ENCODE measurements around the gene CES2. TPM values are rescaled to one million over a fixed set of nuclear protein-coding genes. Genes with fewer than 3 reads are reported as not detected.

The CES2 gene
- total and polyA plus RNA-seq, 9 of the 15 experiments (the other 6 are each of a cell fraction or from before 2014, with no cell fraction given) = 2.2 to 37.9 (median 24.4) TPM

DNA sequence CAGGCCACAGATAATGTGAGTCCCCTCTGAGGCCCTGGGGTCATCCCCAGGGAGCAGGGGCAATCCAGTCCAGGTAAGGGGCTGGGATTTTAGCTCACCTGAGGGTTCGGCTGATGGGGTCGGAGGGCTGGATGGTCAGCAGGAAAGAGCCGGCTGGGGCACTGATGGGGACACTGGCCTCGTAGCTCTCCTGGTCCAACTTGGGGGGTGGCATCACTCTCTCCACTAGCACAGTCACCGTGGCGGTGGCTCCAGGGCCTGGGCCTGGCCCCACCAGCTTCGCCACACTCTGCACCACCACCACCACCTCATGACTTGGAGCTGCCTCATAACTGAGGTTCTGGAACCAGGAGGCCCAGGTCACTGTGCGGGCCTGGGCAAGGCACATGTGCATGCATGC lies 23.5 kb upstream of the CES2 start:
- H3K9ac ChIP-seq (ENCODE audit: insufficient read depth in 1 of 2, low read depth in 2 of 2, low read length in 2 of 2) = peak overlapping the region in 1 of 2 experiments; percentile 47; a peak in 2 of 4 replicates
- FAIRE-seq (no peak), DNase-seq (ENCODE audit: extremely low read depth in 1 of 4, low spot score in 3 of 4) (no peak), ATAC-seq (no peak)
- H3K27ac ChIP-seq (ENCODE audit: extremely low read depth, low read depth, low read length) = no peak overlapping the region
- H3K4me1 ChIP-seq (replicated peaks in 1 of 2; ENCODE audit: control insufficient read depth in 2 of 2, insufficient read depth in 2 of 2, low read length in 2 of 2) = peaks cover 0 to 7% of the 10 kb centered on the region in 2 experiments; a peak in 2 of 5 replicates
- ChIA-PET POLR2A (interaction anchor here (1.7 kb wide), 1 partner anchor 10 kb away, joined by 5 read pairs; no protein-coding TSS in a partner anchor), CTCF (ENCODE audit: low intra/inter-chr PET ratio) (no interaction called here)
- H3K9me3 ChIP-seq (replicated peaks; ENCODE audit: control insufficient read depth, insufficient read depth, low read depth, low read length) = no peaks in the 10 kb centered on the region
- no peak overlapping the region for H3K4me2 ChIP-seq (ENCODE audit: insufficient read depth, low read length)
- H2AFZ ChIP-seq (ENCODE audit: low read depth, low read length) = no peak overlapping the region
- H3K4me3 ChIP-seq = no peak overlapping the region
- no peaks in the 10 kb centered on the region for H4K20me1 ChIP-seq (replicated peaks; ENCODE audit: control insufficient read depth, insufficient read depth, low read length)
- 11% methylated on average over 8 of the region's 8 CpGs for WGBS (ENCODE audit: insufficient coverage, low coverage, missing lambda C conversion rate)
- no TSS peak for BruUV-seq (replicated peaks)
- in situ Hi-C loops (cut with MboI) = no loop called here
- H3K36me3 ChIP-seq (ENCODE audit: control insufficient read depth, insufficient read depth, low read length) = no peaks in the 10 kb centered on the region
- peaks cover 14 to 37% of the 10 kb centered on the region in 2 experiments; a peak in 4 of 5 replicates for H3K27me3 ChIP-seq (ENCODE audit: control insufficient read depth in 2 of 2, insufficient read depth in 2 of 2, low read length in 2 of 2)
- H3K79me2 ChIP-seq (ENCODE audit: control insufficient read depth, insufficient read depth, low read length) = no peaks in the 10 kb centered on the region
- no peaks in the 10 kb centered on the region for H3K9me1 ChIP-seq (ENCODE audit: control insufficient read depth, insufficient read depth, low read length)
- intact Hi-C loops (cut with micrococcal nuclease) = no loop called here
- no peak for TF ChIP-seq PHF20 (IDR thresholded peaks at IDR 0.05; ENCODE audit: partially characterized antibody)
- TF ChIP-seq U2AF2 (optimal IDR thresholded peaks at IDR 0.05; ENCODE audit: low read depth, low read length) = no peak
- TF ChIP-seq CUX1 (CRISPR knock-in tag; IDR thresholded peaks at IDR 0.05) = no peak
- TF ChIP-seq NUFIP1 (IDR thresholded peaks at IDR 0.05; ENCODE audit: partially characterized antibody) = no peak
- TF ChIP-seq, protein P1, sequence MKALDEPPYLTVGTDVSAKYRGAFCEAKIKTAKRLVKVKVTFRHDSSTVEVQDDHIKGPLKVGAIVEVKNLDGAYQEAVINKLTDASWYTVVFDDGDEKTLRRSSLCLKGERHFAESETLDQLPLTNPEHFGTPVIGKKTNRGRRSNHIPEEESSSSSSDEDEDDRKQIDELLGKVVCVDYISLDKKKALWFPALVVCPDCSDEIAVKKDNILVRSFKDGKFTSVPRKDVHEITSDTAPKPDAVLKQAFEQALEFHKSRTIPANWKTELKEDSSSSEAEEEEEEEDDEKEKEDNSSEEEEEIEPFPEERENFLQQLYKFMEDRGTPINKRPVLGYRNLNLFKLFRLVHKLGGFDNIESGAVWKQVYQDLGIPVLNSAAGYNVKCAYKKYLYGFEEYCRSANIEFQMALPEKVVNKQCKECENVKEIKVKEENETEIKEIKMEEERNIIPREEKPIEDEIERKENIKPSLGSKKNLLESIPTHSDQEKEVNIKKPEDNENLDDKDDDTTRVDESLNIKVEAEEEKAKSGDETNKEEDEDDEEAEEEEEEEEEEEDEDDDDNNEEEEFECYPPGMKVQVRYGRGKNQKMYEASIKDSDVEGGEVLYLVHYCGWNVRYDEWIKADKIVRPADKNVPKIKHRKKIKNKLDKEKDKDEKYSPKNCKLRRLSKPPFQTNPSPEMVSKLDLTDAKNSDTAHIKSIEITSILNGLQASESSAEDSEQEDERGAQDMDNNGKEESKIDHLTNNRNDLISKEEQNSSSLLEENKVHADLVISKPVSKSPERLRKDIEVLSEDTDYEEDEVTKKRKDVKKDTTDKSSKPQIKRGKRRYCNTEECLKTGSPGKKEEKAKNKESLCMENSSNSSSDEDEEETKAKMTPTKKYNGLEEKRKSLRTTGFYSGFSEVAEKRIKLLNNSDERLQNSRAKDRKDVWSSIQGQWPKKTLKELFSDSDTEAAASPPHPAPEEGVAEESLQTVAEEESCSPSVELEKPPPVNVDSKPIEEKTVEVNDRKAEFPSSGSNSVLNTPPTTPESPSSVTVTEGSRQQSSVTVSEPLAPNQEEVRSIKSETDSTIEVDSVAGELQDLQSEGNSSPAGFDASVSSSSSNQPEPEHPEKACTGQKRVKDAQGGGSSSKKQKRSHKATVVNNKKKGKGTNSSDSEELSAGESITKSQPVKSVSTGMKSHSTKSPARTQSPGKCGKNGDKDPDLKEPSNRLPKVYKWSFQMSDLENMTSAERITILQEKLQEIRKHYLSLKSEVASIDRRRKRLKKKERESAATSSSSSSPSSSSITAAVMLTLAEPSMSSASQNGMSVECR (CRISPR knock-in tag; IDR thresholded peaks at IDR 0.05) = no peak
- no peak for TF ChIP-seq GATA2 (CRISPR knock-in tag; IDR thresholded peaks at IDR 0.05)
- TF ChIP-seq, protein P2, sequence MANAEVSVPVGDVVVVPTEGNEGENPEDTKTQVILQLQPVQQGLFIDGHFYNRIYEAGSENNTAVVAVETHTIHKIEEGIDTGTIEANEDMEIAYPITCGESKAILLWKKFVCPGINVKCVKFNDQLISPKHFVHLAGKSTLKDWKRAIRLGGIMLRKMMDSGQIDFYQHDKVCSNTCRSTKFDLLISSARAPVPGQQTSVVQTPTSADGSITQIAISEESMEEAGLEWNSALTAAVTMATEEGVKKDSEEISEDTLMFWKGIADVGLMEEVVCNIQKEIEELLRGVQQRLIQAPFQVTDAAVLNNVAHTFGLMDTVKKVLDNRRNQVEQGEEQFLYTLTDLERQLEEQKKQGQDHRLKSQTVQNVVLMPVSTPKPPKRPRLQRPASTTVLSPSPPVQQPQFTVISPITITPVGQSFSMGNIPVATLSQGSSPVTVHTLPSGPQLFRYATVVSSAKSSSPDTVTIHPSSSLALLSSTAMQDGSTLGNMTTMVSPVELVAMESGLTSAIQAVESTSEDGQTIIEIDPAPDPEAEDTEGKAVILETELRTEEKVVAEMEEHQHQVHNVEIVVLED (CRISPR knock-in tag; IDR thresholded peaks at IDR 0.05) = no peak
- no peak for TF ChIP-seq MTA2 (IDR thresholded peaks at IDR 0.05; ENCODE audit: low read depth)
- no peak for TF ChIP-seq BRD4 (IDR thresholded peaks at IDR 0.05)
- no peak for TF ChIP-seq ATF2 (CRISPR knock-in tag; IDR thresholded peaks at IDR 0.05)
